Measurements from ENCODE around the gene MBTPS1. TPM values are rescaled to one million over a fixed set of nuclear protein-coding genes. Genes with fewer than 3 reads are reported as not detected.

The MBTPS1 gene
- total RNA-seq, 1 donor from 2014 or later, result 65.7 TPM

DNA sequence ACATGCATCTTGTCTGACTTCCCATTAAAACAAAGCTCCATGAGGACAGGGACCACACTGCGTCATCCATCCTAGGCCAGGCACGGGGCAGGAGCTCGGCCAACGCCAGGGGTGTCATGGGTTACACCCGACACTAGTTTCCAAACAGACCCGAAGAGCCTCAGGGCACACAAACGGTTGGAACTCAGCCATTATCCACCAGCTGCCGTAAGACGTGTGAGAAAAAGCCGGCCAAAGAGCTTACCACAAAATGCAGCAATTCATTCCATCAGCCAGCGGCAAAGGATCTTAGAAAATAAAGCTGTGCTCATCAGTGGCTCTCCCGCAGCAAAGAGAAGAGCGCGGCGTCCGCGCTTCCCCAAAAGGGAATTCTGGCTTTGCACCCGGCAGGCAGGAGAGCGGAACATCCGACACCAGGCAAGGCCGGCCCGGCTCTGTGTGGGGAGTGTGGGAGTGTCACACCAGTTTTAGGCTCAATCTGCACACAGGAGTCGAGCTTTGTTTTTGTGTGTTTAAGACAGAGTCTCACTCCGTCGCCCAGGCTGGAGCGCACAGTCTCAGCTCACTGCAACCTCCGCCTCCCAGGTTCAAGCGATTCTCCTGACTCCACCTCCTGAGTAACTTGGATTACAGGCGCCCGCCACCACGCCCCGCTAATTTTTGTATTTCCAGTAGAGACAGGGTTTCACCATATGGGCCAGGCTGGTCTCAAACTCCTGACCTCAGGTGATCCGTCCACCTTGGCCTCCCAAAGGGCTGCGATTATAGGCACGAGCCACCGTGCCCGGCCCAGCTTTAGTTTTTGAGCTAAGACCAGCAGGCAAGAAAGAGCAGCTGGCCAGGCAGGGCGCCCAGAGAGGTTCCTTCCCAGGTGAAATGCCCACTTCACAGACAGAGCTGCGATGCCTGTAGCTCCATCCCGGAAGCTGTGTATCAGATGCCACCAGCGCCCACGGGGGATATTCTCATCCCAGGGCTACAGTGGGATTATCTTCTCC lies 75.6 kb downstream of the MBTPS1 start:
- intact Hi-C loops (cut with micrococcal nuclease), result no loop called here

DNA sequence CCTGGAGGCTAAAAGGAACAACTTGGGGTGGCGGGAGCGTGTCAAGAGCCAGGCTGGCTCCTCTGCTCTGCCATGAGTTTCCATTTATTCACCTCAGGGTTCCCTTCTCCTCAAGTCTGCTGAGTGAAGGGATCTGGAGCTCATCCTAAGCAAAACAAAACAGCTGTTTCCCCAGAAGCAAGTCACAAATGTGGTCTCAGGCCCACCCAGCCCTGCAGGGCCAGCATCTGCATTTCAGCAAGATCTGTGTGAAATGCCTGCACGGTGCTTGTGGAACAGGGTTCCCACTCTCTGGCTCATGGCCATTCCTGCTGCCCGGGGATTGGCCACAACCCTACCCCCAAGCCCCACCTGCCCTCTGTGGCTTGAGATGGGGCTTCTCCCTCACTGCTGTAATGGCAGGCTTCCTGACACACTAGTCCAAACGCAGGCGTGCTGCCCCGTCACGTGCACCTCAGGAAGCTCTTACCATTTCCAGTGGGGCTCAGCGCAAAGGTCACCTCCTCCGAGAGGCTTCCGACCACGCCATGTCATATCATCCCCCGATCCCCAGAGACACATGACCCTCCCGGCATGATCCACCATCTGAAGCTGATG lies 76.4 kb downstream of the MBTPS1 start:
- intact Hi-C loops (cut with micrococcal nuclease), result no loop called here

DNA sequence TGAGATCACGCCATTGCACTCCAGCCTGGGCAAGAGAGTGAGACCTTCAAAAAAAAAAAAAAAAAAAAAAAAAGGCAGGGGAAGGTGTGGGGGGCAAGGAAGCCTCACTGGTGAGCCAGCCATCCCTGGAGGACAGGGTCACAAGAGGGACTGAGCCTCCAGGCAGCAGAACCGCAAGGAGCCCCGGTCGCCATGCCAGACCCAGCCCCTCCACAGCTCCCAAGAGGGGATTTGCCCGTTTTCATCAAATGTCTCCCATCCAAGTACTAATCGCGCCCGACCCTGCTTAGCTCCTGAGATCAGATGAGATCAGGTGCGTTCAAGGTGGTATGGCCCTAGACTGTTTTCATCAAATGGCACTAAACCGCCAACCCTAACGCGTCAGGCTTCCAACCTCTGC lies 77.0 kb downstream of the MBTPS1 start:
- intact Hi-C loops (cut with micrococcal nuclease), result no loop called here

DNA sequence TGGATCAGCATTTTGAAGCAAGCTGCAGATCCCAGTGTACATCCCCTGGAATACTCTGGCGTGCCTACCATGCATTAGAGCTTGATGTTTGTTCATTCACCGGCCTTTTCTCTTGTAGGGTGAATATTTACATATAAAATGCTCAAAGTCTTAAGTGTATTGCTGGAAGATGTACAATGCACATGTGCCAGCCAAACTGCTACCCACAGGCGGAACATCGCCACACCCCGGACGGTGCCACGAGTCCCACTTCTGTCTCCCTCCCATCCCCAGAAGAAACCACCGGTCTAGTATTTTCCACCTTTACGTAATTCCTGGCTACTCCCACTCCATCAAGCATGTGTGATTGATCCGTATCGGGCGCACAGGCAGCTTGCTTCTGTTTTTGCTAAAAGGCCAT lies 78.3 kb downstream of the MBTPS1 start:
- intact Hi-C loops (cut with micrococcal nuclease), result no loop called here

DNA sequence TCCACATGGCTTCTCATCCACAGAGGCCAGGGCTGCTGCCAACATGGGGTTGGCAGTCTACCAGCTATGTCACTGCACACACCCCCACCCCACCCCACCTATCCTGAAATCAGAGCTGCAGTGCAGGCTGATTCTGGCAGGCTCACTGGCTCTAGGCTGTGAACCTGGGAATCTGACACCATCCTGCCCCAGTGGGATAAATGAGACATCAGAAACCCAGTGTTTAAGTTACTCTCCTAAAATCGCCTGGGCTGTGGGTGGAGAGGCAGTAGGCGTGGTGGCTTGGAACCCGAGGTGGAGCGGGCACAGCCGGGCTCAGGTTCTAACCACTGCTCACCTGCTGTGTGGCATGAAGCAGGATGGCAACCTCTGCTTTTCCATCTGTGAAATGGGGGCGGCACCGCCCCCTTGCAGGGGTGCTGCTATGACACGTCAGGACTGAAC lies 79.7 kb downstream of the MBTPS1 start:
- intact Hi-C loops (cut with micrococcal nuclease), result no loop called here

DNA sequence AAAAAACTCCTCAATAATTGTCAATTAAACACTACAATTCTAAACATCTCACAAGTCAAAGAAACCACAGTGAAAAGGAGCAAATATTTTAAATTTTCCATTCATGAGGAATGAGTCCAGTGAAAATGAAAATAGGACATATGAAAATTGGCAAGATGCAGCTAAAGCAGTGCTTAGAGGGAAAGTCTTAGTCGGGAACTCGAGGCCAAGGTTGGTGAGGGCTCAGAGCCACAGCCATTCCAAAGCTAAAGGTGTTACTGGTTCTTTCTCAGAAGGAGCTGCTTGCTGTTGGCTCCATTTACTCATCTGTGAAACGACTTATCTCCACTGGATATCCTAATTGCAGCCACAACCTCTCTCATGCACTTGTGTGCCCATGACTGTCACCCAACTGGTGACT lies 80.6 kb downstream of the MBTPS1 start:
- intact Hi-C loops (cut with micrococcal nuclease), result no loop called here

DNA sequence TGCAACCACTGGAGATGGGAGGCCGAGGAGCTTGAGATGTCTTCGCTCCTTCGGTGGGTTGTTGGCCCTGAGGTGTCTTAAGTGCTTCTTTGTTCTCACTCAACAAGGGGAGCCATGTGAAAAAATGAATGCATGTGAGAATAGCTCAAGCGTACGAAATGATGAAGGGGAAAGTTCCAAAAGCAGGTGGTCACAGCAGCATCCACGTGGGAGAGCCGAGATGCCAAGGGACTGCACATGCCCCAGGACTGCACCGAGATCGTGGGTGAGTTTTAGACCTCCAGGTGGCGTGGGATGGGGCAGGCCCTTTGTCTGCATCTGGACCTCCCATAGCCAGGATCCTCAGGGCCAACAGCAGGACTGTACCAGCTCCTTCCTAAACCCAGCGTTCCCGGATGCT lies 82.2 kb downstream of the MBTPS1 start:
- intact Hi-C loops (cut with micrococcal nuclease), result no loop called here

DNA sequence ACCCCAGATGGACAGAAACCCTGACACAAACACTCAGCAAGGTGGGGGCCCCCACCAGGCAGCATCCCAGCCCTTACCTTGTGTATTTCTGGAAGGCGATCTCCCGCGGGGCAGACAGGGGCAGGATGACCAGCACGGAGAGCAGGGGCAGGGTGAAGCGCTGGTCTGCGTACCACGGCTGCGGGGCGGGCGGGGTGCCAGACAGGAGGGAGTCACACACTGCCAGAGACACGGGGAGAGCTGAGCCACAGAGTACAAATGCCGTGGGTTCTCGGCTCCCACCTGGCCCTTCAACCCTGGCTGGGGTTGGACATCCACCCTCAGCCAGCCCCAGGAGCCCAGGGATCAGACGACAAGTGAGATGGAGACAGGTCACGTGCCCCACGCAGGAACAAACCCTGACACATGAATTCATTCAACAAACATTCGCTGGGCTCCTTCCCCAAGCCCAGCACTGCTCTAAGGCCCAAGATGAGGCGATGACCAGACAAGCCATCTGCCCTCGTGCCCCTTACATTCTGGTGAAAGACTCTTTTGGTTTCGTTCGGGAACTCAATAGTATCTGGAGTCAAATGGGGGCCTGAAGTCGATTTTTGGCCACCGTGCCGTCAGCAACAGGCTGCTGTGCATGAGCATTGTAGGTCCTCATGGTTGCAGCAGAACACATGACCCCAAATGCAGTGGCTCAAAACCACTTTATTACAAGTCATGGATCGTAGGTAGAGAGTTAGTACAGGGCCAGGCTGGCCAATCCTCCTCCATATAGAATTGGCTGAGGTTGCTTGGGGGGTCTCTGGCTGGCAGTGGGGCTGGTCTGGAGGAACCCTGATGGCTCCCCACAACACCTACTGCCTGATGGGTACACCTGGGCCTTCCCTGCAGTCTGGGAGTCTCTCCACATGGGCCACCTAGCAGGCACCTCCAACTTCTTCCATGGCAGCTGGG lies 83.2 kb downstream of the MBTPS1 start:
- intact Hi-C loops (cut with micrococcal nuclease), result no loop called here

DNA sequence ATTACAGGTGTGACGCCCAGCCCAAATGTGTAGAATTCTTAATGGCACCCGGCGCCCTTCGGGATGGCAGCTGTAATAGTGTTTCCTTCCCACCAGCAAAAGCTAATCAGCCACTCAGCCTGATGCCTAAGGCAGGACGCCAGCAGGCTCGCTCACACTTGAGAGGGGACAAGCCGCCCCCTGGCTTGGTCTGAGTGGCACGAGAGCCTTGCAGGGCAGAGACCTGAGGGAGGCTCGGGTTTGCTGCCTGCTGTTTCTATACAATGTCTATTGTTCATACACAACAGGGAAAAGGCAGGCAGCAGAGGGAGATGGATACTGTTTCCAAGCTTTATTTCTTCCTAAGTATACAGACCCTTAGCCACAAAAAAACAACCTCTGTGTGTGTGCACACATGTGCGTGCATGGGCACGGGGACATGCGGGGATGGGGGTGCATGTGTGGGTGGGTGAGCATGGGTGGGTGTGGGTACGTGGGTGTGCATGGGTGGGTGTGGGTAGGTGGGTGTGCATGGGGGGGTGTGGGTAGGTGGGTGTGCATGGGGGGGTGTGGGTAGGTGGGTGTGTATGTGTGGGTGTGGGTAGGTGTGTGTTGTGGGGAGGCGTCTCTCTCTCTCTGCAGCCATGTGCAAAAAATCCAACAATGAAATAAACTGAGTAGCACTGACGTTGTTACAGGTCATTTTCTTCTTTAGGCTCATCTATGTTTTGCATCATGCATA lies 84.1 kb downstream of the MBTPS1 start:
- intact Hi-C loops (cut with micrococcal nuclease), result no loop called here

DNA sequence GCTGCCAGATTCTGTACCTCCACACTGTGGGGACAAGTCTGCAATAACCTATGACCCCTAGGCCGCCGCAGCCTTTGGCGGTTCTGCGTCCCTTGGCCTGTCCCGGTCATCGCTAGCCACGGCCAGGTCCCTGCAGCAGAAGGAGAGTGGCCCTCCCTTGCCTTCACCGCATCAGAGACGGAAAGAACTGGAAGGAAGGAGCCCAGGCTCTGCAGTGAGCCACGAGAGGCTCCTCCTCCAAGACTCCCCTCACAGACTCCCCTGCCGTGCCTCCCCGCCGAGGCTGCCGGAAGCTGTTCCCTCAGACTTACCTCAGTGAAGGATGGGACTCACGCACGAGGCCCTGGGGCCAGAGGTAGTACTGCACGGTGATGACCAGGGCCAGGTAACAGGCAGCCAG lies 85.2 kb downstream of the MBTPS1 start:
- intact Hi-C loops (cut with micrococcal nuclease), result no loop called here

DNA sequence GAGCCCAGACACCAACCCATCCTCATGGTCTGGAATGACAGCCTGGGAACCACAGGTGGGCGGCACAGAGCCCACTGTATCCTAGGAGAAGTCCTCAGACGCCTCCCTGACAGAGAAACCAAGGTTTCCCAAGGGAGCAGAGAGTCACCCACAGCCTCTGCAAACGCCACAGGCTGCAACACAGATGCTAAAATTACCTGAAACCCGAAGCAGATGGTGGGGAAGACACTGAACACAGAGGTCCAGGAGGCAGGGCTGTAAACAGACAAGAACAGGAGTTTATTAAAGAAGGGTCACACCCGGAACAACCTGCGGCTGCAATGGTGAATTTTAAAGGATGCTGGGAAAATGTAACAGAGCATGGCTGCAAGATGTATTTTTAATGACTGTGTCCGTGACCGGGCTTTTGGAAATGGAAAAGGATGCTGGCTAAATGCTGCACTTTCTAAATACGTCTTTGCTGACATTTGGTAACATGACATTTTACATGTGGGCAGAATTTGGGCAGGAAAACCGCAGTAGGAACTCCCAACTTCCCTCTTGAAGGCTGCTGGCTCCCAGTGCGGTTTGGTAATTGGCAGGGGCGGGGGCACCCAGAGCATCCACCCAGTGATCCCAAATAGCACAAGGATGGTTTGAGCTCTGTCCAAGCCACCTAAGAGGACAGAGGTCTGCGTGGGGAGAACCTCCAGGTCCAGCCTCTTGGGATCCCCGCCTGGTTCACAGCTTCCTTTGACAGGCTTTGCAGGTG lies 87.3 kb downstream of the MBTPS1 start:
- intact Hi-C loops (cut with micrococcal nuclease), result no loop called here

DNA sequence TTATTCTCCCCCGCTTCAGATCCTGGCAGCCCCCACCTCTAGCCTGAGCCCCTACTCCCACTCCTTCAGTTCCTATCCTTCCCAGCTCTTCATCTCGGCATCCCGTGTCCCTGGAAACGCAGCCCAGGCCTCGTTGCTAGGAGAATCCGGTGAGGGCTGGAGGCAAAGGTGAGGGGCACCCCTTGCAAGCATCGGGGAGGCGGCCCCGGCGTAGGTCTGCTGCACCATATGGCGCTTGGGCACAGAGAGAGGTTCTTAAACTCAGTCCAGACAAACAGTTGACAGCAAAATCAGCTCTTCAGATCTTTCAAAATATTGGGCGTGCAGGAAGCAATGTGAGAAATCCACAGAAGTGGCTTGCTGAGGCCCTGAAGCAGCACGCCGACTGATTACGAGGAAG lies 89.1 kb downstream of the MBTPS1 start:
- intact Hi-C loops (cut with micrococcal nuclease), result no loop called here

DNA sequence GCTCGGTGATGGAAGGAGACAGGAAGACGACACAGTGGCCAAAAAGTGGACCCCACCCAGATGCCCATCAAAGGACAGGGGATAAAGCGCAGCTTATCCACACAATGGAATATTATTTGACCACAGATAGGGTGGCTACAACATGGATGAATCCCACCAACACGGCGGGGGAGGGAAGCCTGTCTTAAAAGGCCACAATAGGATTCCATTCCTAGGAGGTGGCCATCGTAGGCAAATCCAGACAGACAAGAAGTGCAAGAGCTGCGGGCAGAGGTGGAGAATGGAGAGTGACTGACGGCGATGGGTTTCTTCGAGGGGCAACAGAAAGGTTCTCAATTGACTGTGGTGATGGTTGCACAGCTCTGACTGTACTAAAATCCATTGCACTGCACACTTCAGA lies 90.1 kb downstream of the MBTPS1 start:
- intact Hi-C loops (cut with micrococcal nuclease), result no loop called here

DNA sequence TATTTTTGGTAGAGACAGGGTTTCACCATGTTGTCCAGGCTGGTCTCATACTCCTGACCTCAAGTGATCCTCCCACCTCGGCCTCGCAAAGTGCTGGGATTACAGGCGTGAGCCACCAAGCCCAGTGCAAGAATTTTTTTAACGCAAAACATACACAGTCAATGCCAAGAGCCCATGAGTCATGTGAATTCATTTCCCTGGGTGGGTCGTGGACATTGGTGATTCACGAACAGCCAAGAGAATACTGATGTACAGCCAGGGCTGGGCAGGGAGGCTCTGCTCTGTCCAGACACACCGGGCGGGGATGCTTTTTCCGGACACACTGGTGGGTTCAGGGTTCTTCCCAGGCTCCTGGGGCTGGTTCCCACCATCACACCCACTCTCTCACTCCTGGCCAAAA lies 91.9 kb downstream of the MBTPS1 start:
- intact Hi-C loops (cut with micrococcal nuclease), result no loop called here

DNA sequence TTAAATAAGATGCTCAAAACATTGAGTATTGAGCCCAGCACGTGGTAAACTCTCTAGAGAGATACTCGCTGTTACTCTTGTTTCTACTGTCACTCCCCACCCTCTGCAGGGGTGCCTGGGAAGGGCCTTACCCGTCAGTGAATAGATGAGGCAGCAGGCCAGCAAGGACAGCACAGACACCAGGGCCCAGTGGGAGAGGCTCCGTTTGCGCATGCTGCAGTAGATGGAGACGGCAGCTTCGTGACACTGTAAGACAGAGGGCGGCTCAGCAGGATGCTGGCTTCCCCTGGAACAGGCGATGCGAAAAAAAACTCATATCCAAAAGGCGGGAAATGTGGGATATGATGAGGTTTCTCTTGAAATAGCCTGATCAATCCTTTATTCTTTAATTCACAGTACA lies 94.1 kb downstream of the MBTPS1 start:
- intact Hi-C loops (cut with micrococcal nuclease), result no loop called here

DNA sequence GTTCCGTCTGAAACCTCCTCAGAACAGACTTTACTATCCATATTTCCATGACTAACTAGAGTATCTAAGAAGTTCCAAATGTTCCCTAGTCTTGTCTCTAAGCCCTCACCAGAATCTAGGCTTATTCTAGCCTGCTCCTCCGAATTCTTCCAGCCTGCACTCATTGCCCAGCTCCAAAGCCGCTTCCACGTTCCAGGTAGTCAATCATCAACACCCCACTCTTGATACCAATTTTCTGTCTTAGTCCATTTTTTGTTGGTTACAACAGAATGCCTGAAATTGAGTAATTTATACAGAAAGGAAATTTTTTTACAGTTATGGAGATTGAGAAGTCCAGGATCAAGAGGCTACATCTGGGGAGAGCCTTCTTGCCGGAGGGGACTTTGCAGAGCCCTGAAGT lies 95.3 kb downstream of the MBTPS1 start:
- intact Hi-C loops (cut with micrococcal nuclease), result no loop called here

DNA sequence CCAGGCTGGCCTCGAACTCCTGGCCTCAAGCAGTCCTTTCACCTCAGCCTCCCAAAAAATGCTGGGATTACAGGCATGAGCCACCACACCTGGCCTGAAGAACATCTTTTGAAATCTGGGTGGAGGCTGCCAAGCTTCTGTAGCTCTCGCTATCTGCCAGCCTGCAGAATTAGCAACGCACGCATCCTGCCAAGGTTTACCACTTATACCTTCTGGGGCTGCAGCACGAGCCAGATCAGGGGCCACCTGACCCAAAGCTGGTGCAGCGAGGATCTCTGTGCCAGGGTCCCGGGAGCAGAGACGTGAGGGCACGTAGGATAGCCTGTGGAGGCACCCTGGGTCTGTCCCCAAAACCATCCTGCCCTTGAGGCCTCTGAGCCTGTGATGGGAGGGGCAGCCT lies 96.4 kb downstream of the MBTPS1 start:
- intact Hi-C loops (cut with micrococcal nuclease), result no loop called here

DNA sequence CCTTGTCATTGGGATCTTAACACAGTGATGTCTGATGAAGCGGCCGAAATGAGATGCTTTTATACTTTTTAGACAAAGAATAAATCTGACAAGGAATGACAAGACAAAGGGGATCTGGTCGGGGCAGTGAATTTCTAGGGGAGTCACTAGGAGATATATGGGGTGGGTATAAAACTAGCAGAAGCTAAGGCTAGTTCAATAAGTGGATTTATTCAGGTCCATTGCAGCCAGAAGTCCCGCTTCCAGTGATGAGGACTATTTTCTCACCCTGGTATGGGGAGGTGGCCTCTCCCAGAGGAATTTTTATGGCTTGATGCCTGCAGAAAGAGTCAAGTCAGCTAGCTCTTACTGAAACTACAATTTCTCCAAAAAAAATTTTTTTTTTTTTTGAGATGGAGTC lies 98.0 kb downstream of the MBTPS1 start:
- intact Hi-C loops (cut with micrococcal nuclease), result no loop called here

DNA sequence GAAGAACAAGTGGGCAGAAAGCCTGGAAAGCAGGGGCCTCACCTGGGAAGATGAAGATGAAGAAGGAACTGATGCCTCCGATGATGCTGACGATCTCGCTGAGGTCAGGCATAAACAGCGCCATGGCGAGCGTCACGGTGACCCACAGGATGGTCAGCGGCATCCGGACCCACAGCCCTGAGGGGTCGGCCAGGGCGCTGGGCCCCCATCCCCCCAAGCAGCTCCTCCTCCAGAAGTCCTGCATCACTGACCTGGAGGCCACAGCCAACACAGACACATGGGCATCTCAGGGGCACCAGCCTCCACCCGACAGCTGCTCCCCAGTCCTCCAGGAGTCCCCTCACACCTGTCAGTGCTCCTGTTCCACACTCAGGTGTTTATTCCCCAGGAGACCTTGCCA lies 100.3 kb downstream of the MBTPS1 start:
- intact Hi-C loops (cut with micrococcal nuclease), result no loop called here

DNA sequence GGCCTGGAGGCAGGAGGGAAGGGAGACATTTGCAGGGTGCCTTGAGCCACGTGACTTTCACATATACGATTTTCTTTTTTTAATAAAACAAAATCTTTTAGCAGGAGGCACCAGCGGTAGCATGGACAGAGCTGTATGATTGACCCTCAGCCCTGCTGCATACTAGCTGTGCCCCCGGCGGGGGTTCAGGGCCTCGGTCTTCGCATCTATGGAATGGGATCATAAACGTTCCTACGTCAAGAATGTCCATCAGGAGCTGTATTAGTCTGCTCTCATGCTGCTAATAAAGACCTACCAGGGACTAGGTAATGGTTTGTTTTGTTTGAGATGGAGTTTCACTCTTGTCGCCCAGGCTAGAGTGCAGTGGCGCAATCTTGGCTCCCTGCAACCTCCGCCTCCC lies 101.3 kb downstream of the MBTPS1 start:
- intact Hi-C loops (cut with micrococcal nuclease), result no loop called here

All from T-helper 1 cell treated with Interleukin-12 subunit alpha and Interleukin-12 subunit beta and Interleukin-4 antibody, amounts not matched to agents 30 ng/mL and 1 ng/mL, for 36 hours (primary cell).